Endothelial cell of umbilical vein (primary cell): ENCODE data around the gene TTLL9.

Experiments used
- EZH2 ChIP-seq: IDR thresholded peaks from 2 replicates; pipeline ENCODE4 v1.6.1; 2012; ENCODE audit warnings: borderline replicate concordance, low read depth, mild to moderate bottlenecking, moderate library complexity, low read length, inconsistent platforms; ENCODE audit not compliant: severe bottlenecking
- FOS ChIP-seq: IDR thresholded peaks from 2 replicates; pipeline ENCODE4 v1.6.1; 2011; ENCODE audit warnings: mild to moderate bottlenecking, low read length, moderate library complexity, borderline replicate concordance; ENCODE audit not compliant: insufficient read depth
- JUN ChIP-seq: IDR thresholded peaks from 2 replicates; pipeline ENCODE4 v1.6.1; 2011; ENCODE audit warnings: borderline replicate concordance, low read depth; ENCODE audit not compliant: insufficient read length, insufficient read depth
- MYC ChIP-seq: IDR thresholded peaks from one replicate; pipeline ENCODE4 v1.6.1; 2011; ENCODE audit warnings: mild to moderate bottlenecking, low read depth, low read length
- POLR2A ChIP-seq: IDR thresholded peaks from 2 replicates; pipeline ENCODE4 v1.6.1; 2012; ENCODE audit warnings: low read depth, mild to moderate bottlenecking, control low read depth, low read length
- POLR2AphosphoS5 ChIP-seq: IDR thresholded peaks from 2 replicates; pipeline ENCODE4 v1.6.1; 2012; ENCODE audit warnings: low read depth, mild to moderate bottlenecking, control low read depth, low read length, moderate library complexity; ENCODE audit not compliant: insufficient read depth
- TF ChIP-seq, protein P1 (sequence below), 2 donors: IDR thresholded peaks; 1 replicate in 1 of 2; 2 replicates in 1 of 2; pipeline ENCODE4 v1.5.1; 2011; ENCODE audit warnings: low read length in 2 of 2, mild to moderate bottlenecking in 2 of 2, moderate library complexity in 2 of 2, control low read depth in 1 of 2, inconsistent platforms in 1 of 2, low read depth in 1 of 2; ENCODE audit not compliant: insufficient read depth in 1 of 2; ENCODE audit errors: extremely low read depth in 1 of 2
- TF ChIP-seq, protein P2 (sequence below): IDR thresholded peaks from 2 replicates; pipeline ENCODE4 v1.6.1; 2011; ENCODE audit not compliant: insufficient read depth, insufficient read length

DNA sequence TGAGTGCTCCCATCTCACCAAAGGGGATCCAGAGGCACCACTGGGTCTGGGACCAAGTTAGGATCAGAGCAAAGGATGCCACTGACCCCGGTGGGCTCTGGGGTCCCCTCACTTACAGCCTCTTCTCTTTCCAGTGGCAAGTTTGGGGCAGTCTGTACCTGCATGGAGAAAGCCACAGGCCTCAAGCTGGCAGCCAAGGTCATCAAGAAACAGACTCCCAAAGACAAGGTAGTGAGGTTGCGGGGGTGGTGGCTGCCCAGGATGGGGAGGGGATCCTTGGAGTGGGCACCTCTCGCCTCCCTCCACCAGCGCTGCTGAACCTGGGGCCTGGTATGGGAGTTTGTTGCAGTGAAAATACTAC, 46.3 kb upstream of the TTLL9 start:
- no peak for TF ChIP-seq EZH2
- TF ChIP-seq POLR2A, result no peak
- TF ChIP-seq, protein P1, sequence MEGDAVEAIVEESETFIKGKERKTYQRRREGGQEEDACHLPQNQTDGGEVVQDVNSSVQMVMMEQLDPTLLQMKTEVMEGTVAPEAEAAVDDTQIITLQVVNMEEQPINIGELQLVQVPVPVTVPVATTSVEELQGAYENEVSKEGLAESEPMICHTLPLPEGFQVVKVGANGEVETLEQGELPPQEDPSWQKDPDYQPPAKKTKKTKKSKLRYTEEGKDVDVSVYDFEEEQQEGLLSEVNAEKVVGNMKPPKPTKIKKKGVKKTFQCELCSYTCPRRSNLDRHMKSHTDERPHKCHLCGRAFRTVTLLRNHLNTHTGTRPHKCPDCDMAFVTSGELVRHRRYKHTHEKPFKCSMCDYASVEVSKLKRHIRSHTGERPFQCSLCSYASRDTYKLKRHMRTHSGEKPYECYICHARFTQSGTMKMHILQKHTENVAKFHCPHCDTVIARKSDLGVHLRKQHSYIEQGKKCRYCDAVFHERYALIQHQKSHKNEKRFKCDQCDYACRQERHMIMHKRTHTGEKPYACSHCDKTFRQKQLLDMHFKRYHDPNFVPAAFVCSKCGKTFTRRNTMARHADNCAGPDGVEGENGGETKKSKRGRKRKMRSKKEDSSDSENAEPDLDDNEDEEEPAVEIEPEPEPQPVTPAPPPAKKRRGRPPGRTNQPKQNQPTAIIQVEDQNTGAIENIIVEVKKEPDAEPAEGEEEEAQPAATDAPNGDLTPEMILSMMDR (IDR thresholded peaks at IDR 0.05; ENCODE audit: extremely low read depth in 1 of 2, insufficient read depth in 1 of 2, low read depth in 1 of 2, low read length in 2 of 2), result no peak
- TF ChIP-seq MYC, result no peak
- TF ChIP-seq, protein P2, sequence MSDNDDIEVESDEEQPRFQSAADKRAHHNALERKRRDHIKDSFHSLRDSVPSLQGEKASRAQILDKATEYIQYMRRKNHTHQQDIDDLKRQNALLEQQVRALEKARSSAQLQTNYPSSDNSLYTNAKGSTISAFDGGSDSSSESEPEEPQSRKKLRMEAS, result no peak
- TF ChIP-seq POLR2AphosphoS5, result no peak
- no peak for TF ChIP-seq FOS
- no peak for TF ChIP-seq JUN
